Right kidney (tissue), 9 donors: Measurements from ENCODE around the gene MIS18BP1.
"Not testable (repeated sequence)": the region's sequence is repeated elsewhere in the genome, so short reads cannot be mapped to it uniquely, and the experiment has no call there.

Experiments used
- DNase-seq: peaks from one replicate; pipeline ENCODE4 v3.0.0-alpha.2; 2016
- long read RNA-seq, 8 donors: transcript quantifications; one replicate each; lab custom pipeline, GENCODE V29; 2026

MIS18BP1 gene
- long read RNA-seq, donor 1, full-length matches to known transcripts: 12 of 12 reads
- long read RNA-seq, donor 1, partial matches to known transcripts: 0 of 12 reads
- long read RNA-seq, donor 1, other reads (novel, unspliced or antisense): 0 of 12 reads
- long read RNA-seq, donor 2, full-length matches to known transcripts: 4 of 4 reads
- long read RNA-seq, donor 2, partial matches to known transcripts: 0 of 4 reads
- long read RNA-seq, donor 2, other reads (novel, unspliced or antisense): 0 of 4 reads
- long read RNA-seq, donor 3, partial matches to known transcripts: 0 of 4 reads
- long read RNA-seq, donor 3, other reads (novel, unspliced or antisense): 0 of 4 reads
- long read RNA-seq, donor 4, transcript MIS18BP1-206 (3 exons, 793 nt): major isoform, 7 of 9 reads
- long read RNA-seq, donor 4, partial matches to known transcripts: 0 of 9 reads
- long read RNA-seq, donor 4, other reads (novel, unspliced or antisense): 0 of 9 reads
- long read RNA-seq, donor 5, full-length matches to known transcripts: 10 of 10 reads
- long read RNA-seq, donor 5, partial matches to known transcripts: 0 of 10 reads
- long read RNA-seq, donor 5, other reads (novel, unspliced or antisense): 0 of 10 reads
- long read RNA-seq, donor 6, partial matches to known transcripts: 0 of 4 reads
- long read RNA-seq, donor 6, other reads (novel, unspliced or antisense): 0 of 4 reads
- long read RNA-seq, donor 7: 0 reads
- long read RNA-seq, donor 8, transcript MIS18BP1-206 (3 exons, 793 nt): major isoform, 8 of 8 reads
- long read RNA-seq, donor 8, partial matches to known transcripts: 0 of 8 reads
- long read RNA-seq, donor 8, other reads (novel, unspliced or antisense): 0 of 8 reads

DNA sequence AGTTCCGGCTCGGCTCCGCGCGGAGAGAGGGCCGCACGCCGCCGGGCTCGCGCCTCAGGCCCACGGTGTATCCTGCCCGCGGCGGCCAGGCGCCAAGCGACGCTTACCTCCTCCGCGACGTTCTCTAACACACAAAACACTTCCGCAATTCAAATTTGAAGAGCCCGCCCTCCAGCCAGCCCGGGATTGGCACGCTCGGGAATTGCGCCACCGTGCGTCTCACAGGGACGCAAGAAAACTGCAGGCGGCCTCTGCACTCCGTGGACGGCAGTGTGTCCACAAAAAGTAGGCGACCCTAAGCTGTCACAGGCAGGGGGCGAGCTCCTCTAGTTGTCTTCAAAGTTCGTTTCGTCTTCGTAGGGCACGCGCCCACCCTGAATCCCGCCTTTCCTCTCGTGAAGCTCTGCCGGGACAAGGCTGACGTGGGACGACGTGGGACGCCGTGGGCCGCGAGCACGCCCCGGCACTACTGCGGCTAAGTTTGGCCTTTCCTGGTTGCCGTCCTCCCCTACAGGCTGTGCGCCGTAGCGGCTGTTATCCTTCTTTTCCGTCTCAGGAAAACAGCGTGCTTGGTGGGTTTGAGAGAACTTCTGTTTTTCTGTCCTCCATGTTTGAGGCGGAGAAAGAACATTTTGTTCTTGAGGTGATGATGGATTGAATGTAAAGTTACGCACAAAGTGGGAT, at the start of gene MIS18BP1:
TSS of gene MIS18BP1 (minus strand) at position 133 of the 684 bp plus-strand sequence. CDS start 5,916 bp downstream, outside the sequence.
- DNase-seq: peak; percentile 98

GRCh38 chr14:45298423-45299117, 45.6 kb upstream of the MIS18BP1 start:
- no peak for DNase-seq

- DNase-seq: not testable (repeated sequence)
Observed at GRCh38 chr14:45294796-45295195, 41.8 kb upstream of the MIS18BP1 start.

GRCh38 chr14:45290547-45290946, 37.5 kb upstream of the MIS18BP1 start:
- DNase-seq: no peak

GRCh38 chr14:45287610-45288009, 34.6 kb upstream of the MIS18BP1 start:
- DNase-seq: no peak

DNA sequence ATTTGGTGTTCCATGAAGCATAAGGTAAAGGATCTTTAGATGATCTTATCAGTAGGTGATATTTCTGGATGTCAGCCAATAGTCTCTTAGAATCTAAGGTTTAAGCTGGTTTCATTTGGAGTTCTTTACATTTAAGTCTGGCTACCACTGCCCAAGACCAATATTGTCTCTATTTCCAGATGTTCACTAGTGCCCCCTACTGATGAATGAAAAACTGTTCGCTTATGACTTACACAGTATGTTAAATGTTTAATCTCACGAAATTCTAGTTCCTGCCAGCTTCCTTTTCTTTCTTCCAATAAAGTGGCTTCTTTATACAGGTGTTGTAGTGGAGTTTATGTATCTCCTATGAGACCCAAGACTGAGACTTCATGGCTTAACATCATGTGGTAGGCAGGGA, 31.8 kb upstream of the MIS18BP1 start:
- no peak for DNase-seq

GRCh38 chr14:45281731-45282400, 28.9 kb upstream of the MIS18BP1 start:
- DNase-seq: not testable (repeated sequence)

- DNase-seq: no peak
Observed at GRCh38 chr14:45271858-45272537, 19.0 kb upstream of the MIS18BP1 start.

- DNase-seq: no peak
Observed at GRCh38 chr14:45270031-45270430, 17.0 kb upstream of the MIS18BP1 start.

- no peak for DNase-seq
Observed at GRCh38 chr14:45267071-45267470, 14.1 kb upstream of the MIS18BP1 start.

DNA sequence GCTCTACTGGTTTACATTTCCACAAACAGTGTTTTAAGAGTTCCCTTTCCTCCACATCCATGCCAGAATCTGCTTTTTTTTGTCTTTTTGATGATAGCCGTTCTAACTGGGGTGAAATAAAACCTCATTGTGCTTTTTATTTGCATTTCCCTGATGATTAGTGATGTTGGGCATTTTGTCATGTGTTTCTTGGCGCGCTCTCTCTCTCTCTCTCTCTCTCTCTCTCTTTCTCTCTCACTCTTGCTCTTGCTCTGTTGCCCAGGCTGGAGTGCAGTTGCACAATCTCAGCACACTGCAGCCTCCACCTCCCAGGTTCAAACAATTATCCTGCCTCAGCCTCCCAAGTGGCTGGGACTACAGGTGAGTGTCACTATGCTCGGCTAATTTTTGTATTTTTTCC, 9.6 kb upstream of the MIS18BP1 start:
- no peak for DNase-seq

DNA sequence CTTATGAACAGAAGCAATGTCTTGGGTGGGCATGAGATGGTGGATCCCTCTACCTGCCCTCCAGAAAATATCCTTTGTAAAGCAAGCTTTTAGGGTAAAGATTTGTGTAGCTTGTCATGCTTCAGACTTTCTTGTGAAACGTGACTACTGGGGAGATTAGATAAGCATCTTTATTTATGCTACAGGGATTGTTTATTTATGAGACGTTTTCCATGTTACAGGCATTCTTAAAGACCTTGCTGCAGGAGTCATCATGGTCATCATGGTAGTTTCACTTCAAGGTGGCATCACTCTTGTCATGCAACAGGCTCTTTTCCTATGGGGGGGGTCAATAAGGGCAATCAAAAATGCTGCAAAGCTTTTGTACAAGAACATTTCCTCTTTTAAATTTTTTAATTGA, 8.2 kb upstream of the MIS18BP1 start:
- DNase-seq: no peak

DNA sequence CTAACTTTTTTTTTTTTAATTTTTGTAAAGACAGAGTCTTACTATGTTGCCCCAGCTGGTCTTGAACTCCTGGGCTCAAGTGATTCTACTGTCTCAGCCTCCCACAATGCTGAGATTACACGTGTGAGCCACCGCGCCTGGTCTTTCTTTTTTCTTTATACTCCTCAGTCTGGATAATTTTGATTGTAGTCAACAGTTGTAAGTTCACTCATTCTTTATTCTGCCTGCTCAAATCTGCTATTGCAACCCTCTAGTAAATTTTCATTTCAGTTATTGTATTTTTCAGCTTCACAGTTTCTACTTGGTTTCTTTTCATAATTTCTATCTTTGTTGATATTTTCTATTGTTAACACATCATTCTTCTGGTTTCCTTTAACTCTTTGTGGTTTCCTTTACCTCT, 5.8 kb upstream of the MIS18BP1 start:
- no peak for DNase-seq

GRCh38 chr14:45258073-45258472, 5.1 kb upstream of the MIS18BP1 start:
- no peak for DNase-seq

GRCh38 chr14:45254771-45255170, 1.8 kb upstream of the MIS18BP1 start:
- DNase-seq: no peak

- no peak for DNase-seq
Observed at GRCh38 chr14:45253754-45254310, 830 bp upstream of the MIS18BP1 start.

DNA sequence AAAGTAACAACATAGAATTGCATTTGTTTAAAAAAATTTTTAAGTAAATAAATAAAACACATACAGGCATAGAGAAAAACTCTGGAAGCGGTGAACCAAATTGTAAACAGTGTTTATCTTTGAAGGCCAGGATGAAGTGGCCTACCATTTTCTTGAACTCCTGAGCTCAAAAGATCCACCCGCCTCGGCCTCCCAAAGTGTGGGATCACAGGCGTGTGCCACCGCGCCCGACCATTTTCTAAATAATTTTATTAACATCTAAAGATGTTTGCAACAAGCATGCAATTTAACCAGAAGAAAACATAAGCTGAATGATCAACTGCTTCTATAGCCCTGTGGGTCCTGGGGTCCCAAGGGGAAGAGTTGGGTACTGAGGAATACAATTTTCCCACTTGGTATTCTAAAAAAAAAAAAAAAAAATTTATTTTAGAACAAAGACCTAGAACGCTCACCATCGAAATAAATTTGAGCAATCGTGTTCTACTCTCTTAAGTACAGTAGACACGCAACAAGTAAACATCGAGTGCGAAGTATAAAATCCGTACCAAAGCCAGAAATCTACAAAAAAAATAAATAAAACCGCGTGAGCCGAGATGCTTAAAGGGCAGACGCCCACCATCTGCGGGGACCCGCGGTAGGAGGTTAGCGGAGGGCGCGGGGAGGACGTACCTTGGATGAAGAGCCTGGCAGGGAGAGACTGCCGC, 484 bp downstream of the MIS18BP1 start:
- DNase-seq: no peak

DNA sequence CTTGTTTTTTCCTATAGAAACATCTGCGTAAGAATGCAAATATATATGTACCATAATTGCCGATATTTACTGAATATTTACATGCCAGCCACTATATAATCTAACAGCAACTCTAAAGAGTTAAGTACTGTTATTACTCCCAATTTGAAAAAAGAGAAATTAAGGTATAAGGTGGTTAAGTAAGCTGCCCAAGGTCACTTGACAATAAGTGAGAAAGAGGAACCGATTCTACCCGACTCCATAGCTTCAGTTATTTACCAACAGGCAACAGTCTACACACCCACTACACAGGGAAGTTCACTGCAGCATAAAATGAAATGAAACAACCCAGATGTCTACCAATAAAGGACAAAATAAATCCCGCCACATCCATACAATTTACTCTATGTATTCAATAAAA, 1.1 kb downstream of the MIS18BP1 start:
- no peak for DNase-seq

- no peak for DNase-seq
Observed at GRCh38 chr14:45249856-45250575, 3.0 kb downstream of the MIS18BP1 start.
